H1 (cell line): ENCODE data around the gene DNMT1. TPM values are rescaled to one million over a fixed set of nuclear protein-coding genes. Genes with fewer than 3 reads are reported as not detected.

Source experiments
- CHD7 ChIP-seq: fragments of 300-600 bp; sonication (generic); IDR thresholded peaks from 2 replicates; pipeline ENCODE4 v1.7.1; 2012; ENCODE audit warnings: low read length, moderate library complexity, mild to moderate bottlenecking, inconsistent platforms; ENCODE audit not compliant: insufficient replicate concordance
- JUN ChIP-seq: IDR thresholded peaks from 2 replicates; pipeline ENCODE4 v1.6.1; 2011; ENCODE audit warnings: low read depth, mild to moderate bottlenecking, improper control_type of control experiment, low read length
- SP1 ChIP-seq: IDR thresholded peaks from 2 replicates; pipeline ENCODE4 v1.6.1; 2011; ENCODE audit warnings: low read depth, low read length
- polyA plus RNA-seq, 7 experiments: library from polyadenylated mRNA; depleted of rRNA in 3 of 7; stranded (reverse) in 5 of 7; unstranded in 2 of 7; fragments of >200 nt in 5 of 7; fragments of 200-250 nt in 2 of 7; gene quantifications; 1 replicate in 5 of 7; 2 replicates in 1 of 7; 4 replicates in 1 of 7; pipeline versions ENCODE4 v1.2.1 to v1.2.3, GENCODE V29; 2011 to 2013; ENCODE audit warnings: missing spikeins in 2 of 7, mixed read lengths in 2 of 7
- total RNA-seq: library from RNA; stranded (reverse); fragmentation: NEBNext Ultra II Directional; extraction: Animal tissue kit (Norgen Biotek cat#: 25700); gene quantifications from 2 replicates; pipeline ENCODE4 v1.2.1, GENCODE V29; 2021

DNMT1 gene
- total and polyA plus RNA-seq, 2 of the 8 experiments (the other 6 are each of a cell fraction or from before 2014, with no cell fraction given): 101 to 210 TPM

DNA sequence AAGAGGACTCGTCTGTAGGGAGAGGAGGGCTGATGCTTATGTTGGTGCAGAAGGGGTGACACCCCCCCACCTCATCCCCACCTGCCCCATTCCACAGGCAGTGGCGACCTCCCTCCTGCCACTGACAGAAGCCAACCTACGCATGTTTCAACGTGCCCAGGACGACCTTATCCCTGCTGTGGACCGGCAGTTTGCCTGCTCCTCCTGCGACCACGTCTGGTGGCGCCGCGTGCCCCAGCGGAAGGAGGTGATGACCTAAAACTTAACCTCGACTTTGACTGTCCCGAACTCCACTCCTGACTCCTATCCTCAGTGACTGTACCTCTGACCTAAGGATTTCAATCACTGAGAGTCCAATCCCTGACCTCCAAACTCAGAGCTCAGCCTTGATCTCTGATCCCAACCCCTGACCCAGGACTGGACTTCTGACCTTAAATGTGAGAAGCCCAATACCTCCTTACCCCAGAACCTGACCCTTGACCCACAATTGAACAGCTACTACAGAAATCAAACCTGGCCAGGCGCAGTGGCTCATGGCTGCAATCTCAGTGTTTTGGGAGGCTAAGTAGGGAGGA is 104.9 kb downstream of the DNMT1 start (continued):
- TF ChIP-seq CHD7 (no peak), JUN (no peak), SP1 (no peak)
